CD4-positive, alpha-beta T cell treated with Interleukin-21 for 1 hour (primary cell): Measurements from ENCODE around the gene PYHIN1.
"Not testable (repeated sequence)": the region's sequence is repeated elsewhere in the genome, so short reads cannot be mapped to it uniquely, and the experiment has no call there.

Experiments
- DNase-seq: peaks from one replicate; pipeline ENCODE4 v3.0.0-alpha.2; 2020

Gene PYHIN1

DNA sequence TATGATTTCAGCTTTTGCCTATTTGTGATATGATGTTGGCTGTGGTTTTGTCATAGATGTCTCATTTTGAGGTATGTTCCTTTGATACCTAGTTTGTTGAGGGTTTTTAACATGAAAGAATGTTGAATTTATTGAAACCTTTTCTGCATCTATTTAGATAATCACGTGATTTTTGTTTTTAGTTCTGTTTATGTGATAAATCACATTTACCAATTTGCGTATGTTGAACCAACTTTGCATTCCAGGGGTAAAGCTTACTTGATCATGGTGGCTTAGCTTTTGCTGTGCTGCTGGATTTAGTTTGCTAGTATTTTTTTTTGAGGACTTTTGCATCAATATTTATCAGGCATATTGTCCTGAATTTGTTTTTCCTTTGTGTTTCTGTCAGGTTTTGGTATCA lies 51.9 kb downstream of the PYHIN1 start:
- no peak for DNase-seq

- DNase-seq, result no peak
These were observed 53.0 kb downstream of the PYHIN1 start for GRCh38 chr1:158984386-158984785.

- DNase-seq, result no peak
These were observed 58.1 kb downstream of the PYHIN1 start for GRCh38 chr1:158989424-158989823.

DNA sequence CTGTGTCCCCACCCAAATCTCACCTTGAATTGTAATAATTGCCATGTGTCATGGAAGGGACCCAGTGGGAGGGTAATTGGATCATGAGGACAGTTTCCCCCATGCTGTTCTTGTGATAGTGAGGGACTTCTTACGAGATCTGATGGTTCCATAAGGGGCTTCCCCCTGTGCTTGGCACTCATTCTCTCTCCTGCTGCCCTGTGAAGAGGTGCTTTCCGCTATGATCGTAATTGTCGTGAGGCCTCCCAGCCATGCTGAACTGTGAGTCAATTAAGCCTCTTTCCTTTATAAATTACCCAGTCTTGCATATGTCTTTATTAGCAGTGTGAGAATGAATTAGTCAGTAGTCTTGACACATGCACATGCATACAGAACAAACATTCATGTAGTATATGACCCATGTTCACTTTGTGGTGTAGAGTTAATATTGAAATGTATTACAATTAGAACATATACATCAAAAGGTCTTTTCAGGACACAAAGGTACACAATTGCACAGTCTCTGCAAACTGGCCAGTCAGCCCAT lies 61.5 kb downstream of the PYHIN1 start:
- DNase-seq, result no peak

DNA sequence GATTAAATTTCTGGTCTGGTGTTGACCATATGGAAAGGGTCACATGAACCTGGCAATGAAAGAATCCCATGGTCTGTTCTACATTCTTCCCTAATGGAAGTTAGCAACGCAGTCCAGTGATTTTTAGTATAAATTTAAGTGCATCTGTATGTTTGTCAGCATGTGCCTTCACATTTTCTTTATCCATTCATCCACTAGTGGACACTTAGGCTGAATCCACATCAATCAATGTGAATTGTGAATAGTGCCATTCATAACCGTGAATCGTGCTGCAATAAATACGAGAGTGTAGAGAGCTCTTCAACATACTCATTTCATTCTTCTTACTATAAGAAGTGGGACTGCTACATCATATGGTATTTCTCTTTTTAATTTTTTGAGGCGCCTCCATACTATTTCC lies 65.6 kb downstream of the PYHIN1 start:
- no peak for DNase-seq

DNA sequence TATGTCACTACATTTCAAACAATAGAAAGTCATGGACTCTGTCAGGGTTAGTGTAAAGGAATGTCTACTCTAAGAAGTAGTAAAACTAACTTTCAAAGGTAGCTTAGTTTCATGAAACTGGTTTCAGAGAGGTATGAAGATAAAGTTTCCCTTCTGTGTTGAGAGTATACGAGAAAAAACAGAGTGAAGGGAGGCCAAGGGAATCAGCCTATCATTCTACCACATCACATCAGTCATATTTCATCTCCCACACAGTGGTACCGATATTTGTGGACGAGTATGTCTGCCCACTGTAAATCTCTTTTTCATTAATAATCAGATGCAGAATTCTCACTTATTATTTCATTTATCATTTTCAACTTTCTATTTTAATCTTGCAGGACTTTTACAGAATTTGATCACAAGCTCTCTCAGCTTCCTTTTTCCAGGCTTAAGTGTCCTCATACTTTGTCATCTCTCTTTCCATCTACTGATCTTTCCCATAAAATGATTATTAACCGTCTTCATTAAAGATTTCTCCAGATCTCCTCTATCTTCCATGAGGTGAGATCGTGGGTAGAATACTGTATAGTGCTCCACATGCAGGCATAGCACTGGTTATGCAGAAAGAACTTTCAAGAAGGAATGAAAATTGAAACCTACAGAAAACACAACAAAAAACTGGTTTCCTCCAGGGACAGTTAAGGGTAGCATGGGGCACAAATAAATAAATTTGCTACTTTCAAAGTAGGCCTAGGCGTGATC lies 66.9 kb downstream of the PYHIN1 start:
- DNase-seq, result no peak

- DNase-seq, result peak; percentile 82
These were observed 67.4 kb downstream of the PYHIN1 start for GRCh38 chr1:158998781-158999161.

DNA sequence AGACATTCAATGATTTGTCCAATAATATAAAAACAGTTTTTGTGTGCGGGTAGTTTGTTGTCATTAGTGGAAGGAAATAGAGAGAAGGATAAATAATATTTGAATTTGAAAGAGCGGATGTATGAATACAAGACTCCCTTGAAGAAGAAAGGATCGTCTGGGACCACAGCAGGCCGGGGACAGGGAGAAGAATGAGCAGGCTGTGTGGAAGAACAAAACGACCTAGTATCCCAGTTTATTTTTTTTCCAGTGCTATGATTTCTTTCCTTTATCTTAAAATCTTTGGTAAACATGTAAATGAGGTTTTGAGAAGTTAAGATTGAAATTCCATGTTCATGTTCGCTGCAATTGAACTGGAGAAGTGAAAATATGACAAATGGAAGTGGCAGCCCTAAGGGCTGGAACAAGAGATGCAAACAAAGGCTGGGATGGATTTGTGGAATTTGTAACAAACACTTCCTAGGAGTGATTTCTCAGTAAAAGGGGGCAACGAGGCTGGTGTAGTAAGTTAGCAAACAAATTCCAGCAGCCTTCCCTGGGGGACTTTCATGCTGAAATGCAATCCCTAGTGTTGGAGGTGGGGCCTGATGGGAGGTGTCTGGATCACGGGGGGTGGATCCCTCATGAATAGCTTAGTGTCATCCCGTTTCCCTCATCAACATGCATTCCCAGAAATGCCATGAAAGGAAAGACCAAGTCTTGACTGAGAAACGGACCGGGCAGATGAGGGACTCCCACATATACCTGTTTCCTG lies 68.1 kb downstream of the PYHIN1 start:
- DNase-seq, result no peak

- DNase-seq, result no peak
These were observed 68.7 kb downstream of the PYHIN1 start for GRCh38 chr1:159000070-159000409.

GRCh38 chr1:159000625-159001024 lies 69.3 kb downstream of the PYHIN1 start:
- DNase-seq, result no peak

GRCh38 chr1:159005161-159005560 lies 73.8 kb downstream of the PYHIN1 start:
- DNase-seq, result no peak

- DNase-seq, result no peak
These were observed 74.3 kb downstream of the PYHIN1 start for GRCh38 chr1:159005676-159006075.

DNA sequence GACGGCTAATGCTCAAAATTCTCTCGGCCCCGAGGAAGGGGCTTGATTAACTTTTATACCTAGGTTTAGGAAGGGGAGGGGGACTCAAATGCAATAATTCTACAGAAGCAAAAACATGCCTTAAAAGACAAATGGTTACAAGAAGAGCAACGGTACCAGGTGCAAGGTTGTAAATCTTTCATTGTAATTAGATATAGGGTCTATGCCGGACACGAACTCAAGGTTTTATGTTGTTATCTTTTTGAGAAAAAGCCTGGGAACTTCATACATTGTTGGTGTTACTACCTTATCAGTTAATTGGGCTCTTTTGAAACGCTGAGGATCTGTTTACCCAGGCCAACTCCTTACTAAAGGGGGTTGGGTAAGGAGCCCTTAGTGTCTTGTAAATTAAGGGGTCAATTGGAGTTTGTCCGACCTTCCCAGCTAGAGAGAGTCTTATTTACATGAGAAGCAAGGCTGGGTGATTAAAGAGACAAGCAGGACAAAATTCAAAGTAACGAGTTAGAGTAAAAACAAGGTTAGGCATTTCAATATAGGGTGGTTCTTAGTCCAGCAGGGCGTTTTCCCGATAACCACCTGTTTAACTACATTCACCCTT lies 75.0 kb downstream of the PYHIN1 start:
- not testable (repeated sequence) for DNase-seq

DNA sequence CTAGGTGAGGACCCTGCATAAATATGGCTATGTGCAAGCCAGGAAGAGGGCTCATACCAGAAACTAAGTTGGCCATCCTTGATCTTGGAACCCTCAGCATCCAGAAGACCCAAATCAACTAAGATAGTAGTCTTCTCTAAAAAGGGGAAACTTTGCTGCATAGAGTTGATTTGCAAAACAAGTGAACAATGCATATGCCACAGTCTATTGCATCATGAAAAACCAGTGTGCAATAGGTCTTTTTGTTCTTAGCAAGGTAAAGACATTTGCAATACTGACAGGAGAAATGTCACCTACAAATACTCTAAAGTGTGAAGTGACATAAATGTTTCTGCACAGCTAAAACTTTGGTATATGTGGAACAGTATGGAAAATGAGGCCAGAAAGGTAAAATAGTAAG lies 76.4 kb downstream of the PYHIN1 start:
- no peak for DNase-seq

GRCh38 chr1:159008744-159009188 lies 77.4 kb downstream of the PYHIN1 start:
- DNase-seq, result peak; percentile 81

DNA sequence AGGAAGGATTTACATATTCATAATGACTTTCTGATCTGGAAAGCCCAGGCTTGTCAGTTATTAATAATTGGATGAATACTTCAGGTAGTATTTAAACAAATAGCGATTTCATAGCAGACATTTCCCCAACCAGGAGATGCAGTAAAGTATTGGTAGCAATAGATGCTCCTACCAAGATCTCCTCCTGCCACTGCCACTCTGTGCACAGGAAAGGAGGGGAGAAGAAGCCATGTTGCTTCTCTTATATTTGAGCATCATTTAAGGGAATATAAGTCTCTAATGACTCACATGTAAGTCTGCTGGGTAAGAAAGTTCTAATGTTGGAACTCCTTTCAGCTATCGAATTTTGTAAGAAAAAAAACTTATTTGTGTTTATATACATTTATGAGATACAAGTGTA lies 77.9 kb downstream of the PYHIN1 start:
- DNase-seq, result peak; percentile 42

DNA sequence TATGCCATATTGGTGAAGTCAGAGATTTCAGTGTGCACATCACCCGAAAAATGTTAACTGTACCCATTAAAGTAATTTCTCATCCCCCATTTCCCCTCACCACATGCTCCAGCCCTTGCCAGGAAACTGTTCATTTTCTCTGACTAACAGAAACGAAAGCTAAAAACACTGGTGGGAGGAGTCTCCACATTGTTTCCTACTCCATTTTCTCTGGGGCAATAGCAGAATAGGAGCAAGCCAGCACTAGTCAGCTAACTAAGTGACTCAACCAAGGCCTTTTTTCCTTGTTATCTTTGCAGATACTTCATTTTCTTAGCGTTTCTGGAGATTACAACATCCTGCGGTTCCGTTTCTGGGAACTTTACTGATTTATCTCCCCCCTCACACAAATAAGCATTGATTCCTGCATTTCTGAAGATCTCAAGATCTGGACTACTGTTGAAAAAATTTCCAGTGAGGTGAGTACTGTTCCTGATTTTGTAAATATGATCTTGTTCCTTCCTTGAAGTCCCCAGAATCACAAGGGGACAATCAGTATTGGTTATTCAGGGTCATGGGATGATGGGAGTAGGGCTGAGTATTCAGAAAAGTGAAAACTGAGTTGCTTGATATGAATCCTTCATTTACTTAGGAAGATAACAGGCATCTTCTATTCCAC lies 78.5 kb downstream of the PYHIN1 start, which contains the start of gene IFI16:
TSS of gene IFI16 (plus strand) at position 204 of the 658 bp plus-strand sequence. CDS start 4,774 bp downstream, outside the sequence.
- peak; percentile 89 for DNase-seq

- DNase-seq, result no peak
These were observed 79.0 kb downstream of the PYHIN1 start for GRCh38 chr1:159010391-159010790.

DNA sequence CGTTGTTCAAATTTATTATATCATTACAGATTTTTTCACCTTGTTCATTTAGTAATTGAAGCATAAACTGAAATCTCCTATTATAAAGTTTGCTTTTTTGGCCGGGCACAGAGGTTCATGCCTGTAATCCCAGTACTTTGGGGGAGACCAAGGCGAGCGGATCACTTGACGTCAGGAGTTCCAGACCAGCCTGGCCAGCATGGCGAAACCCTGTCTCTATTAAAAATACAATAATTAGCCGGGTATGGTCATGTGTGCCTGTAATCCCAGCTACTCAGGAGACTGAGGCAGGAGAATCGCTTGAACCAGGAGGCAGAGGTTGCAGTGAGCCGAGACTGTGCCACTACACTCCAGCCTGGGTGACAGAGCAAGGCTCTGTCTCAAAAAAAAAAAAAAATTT lies 79.6 kb downstream of the PYHIN1 start:
- not testable (repeated sequence) for DNase-seq

- DNase-seq, result no peak
These were observed 80.4 kb downstream of the PYHIN1 start for GRCh38 chr1:159011751-159012150.

- peak; percentile 77 for DNase-seq
These were observed 81.1 kb downstream of the PYHIN1 start for GRCh38 chr1:159012495-159012894.

GRCh38 chr1:159014003-159014571 lies 82.7 kb downstream of the PYHIN1 start:
- DNase-seq, result no peak

DNA sequence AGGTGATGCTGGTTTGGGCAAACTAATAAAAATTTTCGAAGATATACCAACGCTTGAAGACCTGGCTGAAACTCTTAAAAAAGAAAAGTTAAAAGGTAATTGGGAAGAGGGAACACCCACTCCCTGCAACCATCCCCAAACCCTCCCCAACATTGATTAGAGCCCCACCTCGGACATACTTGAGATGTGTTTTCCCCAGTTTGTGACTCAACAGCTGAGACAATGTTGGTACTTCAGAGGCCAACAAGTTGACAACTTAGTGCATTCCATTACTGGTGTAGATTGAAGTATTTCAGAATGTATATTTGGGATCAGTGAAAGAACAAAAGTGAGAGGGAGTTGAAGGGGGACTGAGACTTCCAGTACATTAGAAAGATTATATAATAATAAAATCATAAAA lies 83.5 kb downstream of the PYHIN1 start:
- no peak for DNase-seq
